Liver (tissue), 9 donors: ENCODE data around the gene FKRP. TPM values are rescaled to one million over a fixed set of nuclear protein-coding genes. Genes with fewer than 3 reads are reported as not detected.
A peak's percentile ranks its signal among the peaks of the same experiment; 100 is the strongest.

Source experiments
- DNase-seq: peaks from one replicate; pipeline ENCODE4 v3.0.0-alpha.2; 2017; ENCODE audit warnings: low spot score
- H3K27ac ChIP-seq, 2 donors: one replicate each; pipeline ENCODE4 v1.7.0; 2013; ENCODE audit warnings: inconsistent platforms in 2 of 2, low read length in 2 of 2, control low read depth in 1 of 2, low read depth in 1 of 2, mild to moderate bottlenecking in 1 of 2
- H3K27me3 ChIP-seq, 4 donors: one replicate each; pipeline versions ENCODE4 v1.6.1 to v1.7.0; 2013; ENCODE audit warnings: low read length in 3 of 4, inconsistent platforms in 1 of 4, mild to moderate bottlenecking in 1 of 4, moderate library complexity in 1 of 4; ENCODE audit not compliant: control insufficient read depth in 4 of 4, insufficient read depth in 4 of 4
- H3K36me3 ChIP-seq, 4 donors: one replicate each; pipeline versions ENCODE4 v1.6.1 to v1.7.0; 2013; ENCODE audit warnings: low read length in 3 of 4, mild to moderate bottlenecking in 3 of 4, low read depth in 1 of 4, moderate library complexity in 1 of 4; ENCODE audit not compliant: control insufficient read depth in 4 of 4, insufficient read depth in 3 of 4
- H3K4me1 ChIP-seq, 4 donors: one replicate each; pipeline versions ENCODE4 v1.6.1 to v1.7.0; 2013; ENCODE audit warnings: low read length in 3 of 4, mild to moderate bottlenecking in 3 of 4, moderate library complexity in 1 of 4; ENCODE audit not compliant: control insufficient read depth in 4 of 4, insufficient read depth in 4 of 4
- H3K4me3 ChIP-seq, 3 donors: one replicate each; pipeline versions ENCODE4 v1.6.1 to v1.7.0; 2013; ENCODE audit warnings: low read length in 3 of 3, control low read depth in 1 of 3, low read depth in 1 of 3, mild to moderate bottlenecking in 1 of 3
- H3K9ac ChIP-seq, 2 donors: one replicate each; pipeline ENCODE4 v1.7.0; 2013; ENCODE audit warnings: low read length in 2 of 2, mild to moderate bottlenecking in 2 of 2, moderate library complexity in 2 of 2, control low read depth in 1 of 2, low read depth in 1 of 2
- H3K9me3 ChIP-seq, 4 donors: one replicate each; pipeline versions ENCODE4 v1.6.1 to v1.7.0; 2013; ENCODE audit warnings: low read length in 3 of 4; ENCODE audit not compliant: control insufficient read depth in 4 of 4
- EGR1 ChIP-seq, 2 donors: IDR thresholded peaks; 2 replicates each; pipeline ENCODE4 v1.6.1; 2016 to 2018; ENCODE audit warnings: antibody characterized with exemption in 2 of 2, low read depth in 2 of 2
- FOXA1 ChIP-seq: IDR thresholded peaks from 2 replicates; pipeline ENCODE4 v1.6.1; 2016; ENCODE audit warnings: antibody characterized with exemption
- FOXA2 ChIP-seq: IDR thresholded peaks from 2 replicates; pipeline ENCODE4 v1.6.1; 2016; ENCODE audit warnings: antibody characterized with exemption
- GABPA ChIP-seq, 2 donors: IDR thresholded peaks in 1 of 2; conservative IDR thresholded peaks in 1 of 2; 2 replicates each; pipeline ENCODE4 v1.6.1; 2016; ENCODE audit warnings: antibody characterized with exemption in 2 of 2, mild to moderate bottlenecking in 1 of 2, moderate library complexity in 1 of 2
- HNF4A ChIP-seq, 2 donors: conservative IDR thresholded peaks; 2 replicates each; pipeline ENCODE4 v1.6.1; 2016; ENCODE audit warnings: antibody characterized with exemption in 2 of 2, mild to moderate bottlenecking in 2 of 2
- HNF4G ChIP-seq: IDR thresholded peaks from 2 replicates; pipeline ENCODE4 v1.6.1; 2016; ENCODE audit warnings: antibody characterized with exemption
- JUND ChIP-seq, 2 donors: IDR thresholded peaks; 2 replicates each; pipeline ENCODE4 v1.6.1; 2016; ENCODE audit warnings: antibody characterized with exemption in 2 of 2
- MAX ChIP-seq: IDR thresholded peaks from 2 replicates; pipeline ENCODE4 v1.6.1; 2016; ENCODE audit warnings: antibody characterized with exemption
- NR2F2 ChIP-seq: IDR thresholded peaks from 2 replicates; pipeline ENCODE4 v1.6.1; 2016; ENCODE audit warnings: antibody characterized with exemption
- RAD21 ChIP-seq, 2 donors: IDR thresholded peaks; 2 replicates each; pipeline ENCODE4 v1.6.1; 2016; ENCODE audit warnings: antibody characterized with exemption in 2 of 2, mild to moderate bottlenecking in 2 of 2
- REST ChIP-seq: IDR thresholded peaks from 2 replicates; pipeline ENCODE4 v1.6.1; 2016; ENCODE audit warnings: antibody characterized with exemption, mild to moderate bottlenecking
- RXRA ChIP-seq, 2 donors: IDR thresholded peaks; 2 replicates each; pipeline ENCODE4 v1.6.1; 2017 to 2018; ENCODE audit warnings: antibody characterized with exemption in 2 of 2, mild to moderate bottlenecking in 1 of 2
- SP1 ChIP-seq: IDR thresholded peaks from 2 replicates; pipeline ENCODE4 v1.6.1; 2018; ENCODE audit warnings: antibody characterized with exemption, mild to moderate bottlenecking
- TAF1 ChIP-seq: conservative IDR thresholded peaks from 2 replicates; pipeline ENCODE4 v1.6.1; 2016; ENCODE audit warnings: antibody characterized with exemption, mild to moderate bottlenecking
- YY1 ChIP-seq: IDR thresholded peaks from 2 replicates; pipeline ENCODE4 v1.6.1; 2016; ENCODE audit warnings: antibody characterized with exemption, mild to moderate bottlenecking
- ZBTB33 ChIP-seq: IDR thresholded peaks from 2 replicates; pipeline ENCODE4 v1.6.1; 2016; ENCODE audit warnings: antibody characterized with exemption
- WGBS: extraction: QIAGEN DNeasy Blood & Tissue Kit; methylation state at CpG from one replicate; pipeline ENCODE4 v1.1.7; 2013; 5-methylcytosine and 5-hydroxymethylcytosine counted together
- polyA plus RNA-seq, 2 donors: library from polyadenylated mRNA; stranded (reverse) in 1 of 2; unstranded in 1 of 2; fragments of 200-250 nt in 1 of 2; fragments of >200 nt in 1 of 2; fragmentation: Nextera tagmentation in 1 of 2; extraction: Ambion mirVana in 1 of 2; gene quantifications; one replicate each; pipeline versions ENCODE4 v1.2.1 to v1.2.3, GENCODE V29; 2013 to 2015
- total RNA-seq, 2 donors: library from RNA; depleted of rRNA; stranded (reverse); fragments of >200 nt; gene quantifications; one replicate each; pipeline ENCODE4 v1.2.3, GENCODE V29; 2014
- TF ChIP-seq, protein P1 (sequence below): IDR thresholded peaks from 2 replicates; pipeline ENCODE4 v1.6.1; 2016; ENCODE audit warnings: antibody characterized with exemption
- TF ChIP-seq, protein P2 (sequence below): fragments of 150-350 bp; IDR thresholded peaks from 2 replicates; pipeline ENCODE4 v1.5.1; 2017; ENCODE audit warnings: improper control_type of control experiment, low read depth, low read length; ENCODE audit not compliant: missing input control
- donor health status: healthy.
- donor health status: healthy.
- donor health status: healthy.
- donor health status: healthy.
- donor health status: healthy.

FKRP gene
- total and polyA plus RNA-seq, 4 donors = 2.5 to 11.1 (median 8.1) TPM

DNA sequence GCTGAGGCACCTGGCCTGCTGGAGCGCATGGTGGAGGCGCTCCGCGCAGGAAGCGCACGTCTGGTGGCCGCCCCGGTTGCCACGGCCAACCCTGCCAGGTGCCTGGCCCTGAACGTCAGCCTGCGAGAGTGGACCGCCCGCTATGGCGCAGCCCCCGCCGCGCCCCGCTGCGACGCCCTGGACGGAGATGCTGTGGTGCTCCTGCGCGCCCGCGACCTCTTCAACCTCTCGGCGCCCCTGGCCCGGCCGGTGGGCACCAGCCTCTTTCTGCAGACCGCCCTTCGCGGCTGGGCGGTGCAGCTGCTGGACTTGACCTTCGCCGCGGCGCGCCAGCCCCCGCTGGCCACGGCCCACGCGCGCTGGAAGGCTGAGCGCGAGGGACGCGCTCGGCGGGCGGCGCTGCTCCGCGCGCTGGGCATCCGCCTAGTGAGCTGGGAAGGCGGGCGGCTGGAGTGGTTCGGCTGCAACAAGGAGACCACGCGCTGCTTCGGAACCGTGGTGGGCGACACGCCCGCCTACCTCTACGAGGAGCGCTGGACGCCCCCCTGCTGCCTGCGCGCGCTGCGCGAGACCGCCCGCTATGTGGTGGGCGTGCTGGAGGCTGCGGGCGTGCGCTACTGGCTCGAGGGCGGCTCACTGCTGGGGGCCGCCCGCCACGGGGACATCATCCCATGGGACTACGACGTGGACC, 10.1 kb downstream of the FKRP start:
- no peak for DNase-seq
- TF ChIP-seq MAX (no peak), JUND (IDR thresholded peaks at IDR 0.05) (no peak), EGR1 (IDR thresholded peaks at IDR 0.05; ENCODE audit: low read depth in 2 of 2) (no peak), YY1 (no peak), NR2F2 (no peak), FOXA2 (no peak), RXRA (IDR thresholded peaks at IDR 0.05) (no peak), HNF4G (no peak), GABPA (IDR thresholded peaks at IDR 0.05 in 1 of 2, conservative IDR thresholded peaks at IDR 0.05 in 1 of 2) (no peak), TAF1 (no peak), SP1 (no peak), RAD21 (IDR thresholded peaks at IDR 0.05) (no peak)
- TF ChIP-seq, protein P1, sequence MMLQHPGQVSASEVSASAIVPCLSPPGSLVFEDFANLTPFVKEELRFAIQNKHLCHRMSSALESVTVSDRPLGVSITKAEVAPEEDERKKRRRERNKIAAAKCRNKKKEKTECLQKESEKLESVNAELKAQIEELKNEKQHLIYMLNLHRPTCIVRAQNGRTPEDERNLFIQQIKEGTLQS = no peak
- TF ChIP-seq, protein P2, sequence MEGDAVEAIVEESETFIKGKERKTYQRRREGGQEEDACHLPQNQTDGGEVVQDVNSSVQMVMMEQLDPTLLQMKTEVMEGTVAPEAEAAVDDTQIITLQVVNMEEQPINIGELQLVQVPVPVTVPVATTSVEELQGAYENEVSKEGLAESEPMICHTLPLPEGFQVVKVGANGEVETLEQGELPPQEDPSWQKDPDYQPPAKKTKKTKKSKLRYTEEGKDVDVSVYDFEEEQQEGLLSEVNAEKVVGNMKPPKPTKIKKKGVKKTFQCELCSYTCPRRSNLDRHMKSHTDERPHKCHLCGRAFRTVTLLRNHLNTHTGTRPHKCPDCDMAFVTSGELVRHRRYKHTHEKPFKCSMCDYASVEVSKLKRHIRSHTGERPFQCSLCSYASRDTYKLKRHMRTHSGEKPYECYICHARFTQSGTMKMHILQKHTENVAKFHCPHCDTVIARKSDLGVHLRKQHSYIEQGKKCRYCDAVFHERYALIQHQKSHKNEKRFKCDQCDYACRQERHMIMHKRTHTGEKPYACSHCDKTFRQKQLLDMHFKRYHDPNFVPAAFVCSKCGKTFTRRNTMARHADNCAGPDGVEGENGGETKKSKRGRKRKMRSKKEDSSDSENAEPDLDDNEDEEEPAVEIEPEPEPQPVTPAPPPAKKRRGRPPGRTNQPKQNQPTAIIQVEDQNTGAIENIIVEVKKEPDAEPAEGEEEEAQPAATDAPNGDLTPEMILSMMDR = no peak
- H3K4me1 ChIP-seq = peaks cover 0 to 2% (median under 1%) of the 10 kb centered on the region in 4 donors
- no peak overlapping the region for H3K9ac ChIP-seq
- peaks cover 0 to 5% (median 2%) of the 10 kb centered on the region in 4 donors for H3K36me3 ChIP-seq
- no peaks in the 10 kb centered on the region for H3K27me3 ChIP-seq
- 93% methylated on average over 86 of the region's 86 CpGs for WGBS
- H3K27ac ChIP-seq = peak overlapping the region in 1 of 2 donors; percentile 41
- H3K9me3 ChIP-seq = no peaks in the 10 kb centered on the region
- no peak overlapping the region for H3K4me3 ChIP-seq

- no peak for TF ChIP-seq NR2F2
- TF ChIP-seq FOXA2 = no peak
- TF ChIP-seq YY1 = no peak
- no peak for TF ChIP-seq MAX
- TF ChIP-seq RXRA (IDR thresholded peaks at IDR 0.05) = no peak
- no peak for TF ChIP-seq GABPA (IDR thresholded peaks at IDR 0.05 in 1 of 2, conservative IDR thresholded peaks at IDR 0.05 in 1 of 2)
- no peak for TF ChIP-seq TAF1
- no peak for TF ChIP-seq HNF4A (conservative IDR thresholded peaks at IDR 0.05)
- TF ChIP-seq, protein P2 = no peak
- TF ChIP-seq ZBTB33 = no peak
- no peak for TF ChIP-seq EGR1 (IDR thresholded peaks at IDR 0.05; ENCODE audit: low read depth in 2 of 2)
- no peak for TF ChIP-seq HNF4G
- TF ChIP-seq REST = no peak
- TF ChIP-seq SP1 = no peak
- TF ChIP-seq JUND (IDR thresholded peaks at IDR 0.05) = no peak
- TF ChIP-seq, protein P1 = no peak
- no peak for TF ChIP-seq RAD21 (IDR thresholded peaks at IDR 0.05)
- TF ChIP-seq FOXA1 = no peak
- Histone ChIP-seq H3K4me1 (peaks cover 1 to 4% (median 2%) of the 10 kb centered on the region in 4 donors), H3K36me3 (peaks cover 0 to 5% (median 2%) of the 10 kb centered on the region in 4 donors), H3K9me3 (no peaks in the 10 kb centered on the region), H3K27ac (no peak overlapping the region), H3K27me3 (no peaks in the 10 kb centered on the region), H3K4me3 (no peak overlapping the region), H3K9ac (no peak overlapping the region)
- 79% methylated on average over 30 of the region's 30 CpGs for WGBS
- DNase-seq = no peak
Observed at GRCh38 chr19:46756544-46756888, 10.7 kb downstream of the FKRP start.
